GM12878 (cell line): ENCODE data around the gene GNAO1. TPM values are rescaled to one million over a fixed set of nuclear protein-coding genes. Genes with fewer than 3 reads are reported as not detected.

ENCODE experiments used
- ATAC-seq: fragments of 200-7000 bp; cut with Tn5 transposase; 3 replicates; pipeline ENCODE4 v1.9.1; 2020; ENCODE audit warnings: mild to moderate bottlenecking, moderate library complexity
- BruUV-seq: library from RNA; stranded (reverse); fragments of 400-500 nt; replicated peaks from 2 replicates; lab custom pipeline; 2021; lab: Mats Ljungman, UMichigan
- CTCF ChIA-PET: fragments of 300-600 bp; sonication (Branson Sonifier 250); formaldehyde crosslinking; extraction: SDS; loops from one replicate; lab custom pipeline; 2021; ENCODE audit warnings: inconsistent platforms; lab: Yijun Ruan, JAX
- POLR2A ChIA-PET: fragments of 350-600 bp; formaldehyde crosslinking; extraction: SDS; loops from one replicate; lab custom pipeline; 2021; ENCODE audit warnings: inconsistent platforms; lab: Charles Lee
- RAD21 ChIA-PET: fragments of 300-600 bp; sonication (Branson Sonifier 250); formaldehyde crosslinking; loops from one replicate; lab custom pipeline; 2023; ENCODE audit warnings: antibody characterized with exemption; ENCODE audit not compliant: unreplicated experiment; lab: Charles Lee
- SMC1A ChIA-PET: fragments of 300-600 bp; sonication (Branson Sonifier 250); formaldehyde crosslinking; loops from one replicate; lab custom pipeline; 2023; ENCODE audit not compliant: unreplicated experiment, uncharacterized antibody; lab: Charles Lee
- DNase-seq: peaks from one replicate; pipeline ENCODE4 v3.0.0-alpha.2; 2011; ENCODE audit warnings: low read depth, low spot score
- FAIRE-seq: peaks from 3 replicates; lab custom pipeline; 2011; peaks lifted over from hg19 to GRCh38; lab: Jason Lieb, UNC
- H2AFZ ChIP-seq: 2 replicates; pipeline ENCODE4 v1.6.0; 2011; ENCODE audit warnings: low read depth, low read length, control low read depth; ENCODE audit not compliant: control insufficient read depth
- H3K27ac ChIP-seq: 2 replicates; pipeline ENCODE4 v1.5.1; 2011; ENCODE audit warnings: control low read depth; ENCODE audit not compliant: control insufficient read depth, insufficient read depth
- H3K27me3 ChIP-seq, 2 experiments: replicated peaks in 1 of 2; 2 replicates each; pipeline versions ENCODE4 v1.6.0 to v1.6.1; 2011; ENCODE audit warnings: low read length in 1 of 2; ENCODE audit not compliant: control insufficient read depth in 2 of 2, insufficient read depth in 2 of 2
- H3K36me3 ChIP-seq, 2 experiments: 2 replicates each; pipeline ENCODE4 v1.5.1; 2011; ENCODE audit warnings: low read length in 1 of 2; ENCODE audit not compliant: control insufficient read depth in 2 of 2, insufficient read depth in 2 of 2
- H3K4me1 ChIP-seq: 2 replicates; pipeline ENCODE4 v1.6.1; 2011; ENCODE audit warnings: mild to moderate bottlenecking, low read length, moderate library complexity, mixed read lengths; ENCODE audit not compliant: control insufficient read depth, insufficient read depth
- H3K4me2 ChIP-seq: 2 replicates; pipeline ENCODE4 v1.6.0; 2011; ENCODE audit warnings: control low read depth; ENCODE audit not compliant: control insufficient read depth, insufficient read depth
- H3K4me3 ChIP-seq: fragments of 200-600 bp; sonication (generic); 2 replicates; pipeline ENCODE4 v1.5.1; 2016
- H3K79me2 ChIP-seq: 2 replicates; pipeline ENCODE4 v1.6.0; 2011; ENCODE audit warnings: low read length; ENCODE audit not compliant: control insufficient read depth, insufficient read depth
- H3K9ac ChIP-seq: 2 replicates; pipeline ENCODE4 v1.8.0; 2011; ENCODE audit warnings: low read length, control low read depth, mixed read lengths; ENCODE audit not compliant: control insufficient read depth, insufficient read depth
- H3K9me3 ChIP-seq: replicated peaks from 3 replicates; pipeline ENCODE4 v1.5.1; 2011; ENCODE audit warnings: mild to moderate bottlenecking, low read length; ENCODE audit not compliant: control insufficient read depth, insufficient read depth
- H4K20me1 ChIP-seq: 2 replicates; pipeline ENCODE4 v1.6.0; 2011; ENCODE audit not compliant: control insufficient read depth, insufficient read depth
- BCLAF1 ChIP-seq: fragments of 450-650 bp; IDR thresholded peaks from 2 replicates; pipeline ENCODE4 v1.6.1; 2017; ENCODE audit warnings: antibody characterized with exemption, mild to moderate bottlenecking, moderate library complexity
- BHLHE40 ChIP-seq, 2 experiments: fragments of 450-650 bp in 1 of 2; IDR thresholded peaks; 2 replicates each; pipeline ENCODE4 v1.6.1; 2011 to 2017; ENCODE audit warnings: low read depth in 2 of 2, borderline replicate concordance in 1 of 2, improper control_type of control experiment in 1 of 2, low read length in 1 of 2, mild to moderate bottlenecking in 1 of 2
- CBFB ChIP-seq: IDR thresholded peaks from 2 replicates; pipeline ENCODE4 v1.6.1; 2016; ENCODE audit warnings: antibody characterized with exemption, low read depth
- CEBPB ChIP-seq, 2 experiments: fragments of 150-350 bp in 1 of 2; IDR thresholded peaks; 2 replicates each; pipeline ENCODE4 v1.6.1; 2012 to 2014; ENCODE audit warnings: low read depth in 2 of 2, low read length in 2 of 2, borderline replicate concordance in 1 of 2, inconsistent platforms in 1 of 2
- ETV6 ChIP-seq, 2 experiments: fragments of 450-650 bp in 1 of 2; IDR thresholded peaks in 1 of 2; conservative IDR thresholded peaks in 1 of 2; 2 replicates each; pipeline ENCODE4 v1.6.1; 2014; ENCODE audit warnings: antibody characterized with exemption in 1 of 2, borderline replicate concordance in 1 of 2, low read depth in 1 of 2, mild to moderate bottlenecking in 1 of 2, moderate library complexity in 1 of 2
- IKZF1 ChIP-seq: fragments of 450-650 bp; conservative IDR thresholded peaks from 2 replicates; pipeline ENCODE4 v1.6.1; 2017; ENCODE audit warnings: antibody characterized with exemption, mild to moderate bottlenecking
- IKZF2 ChIP-seq, 2 experiments: fragments of 450-650 bp; IDR thresholded peaks; 2 replicates each; pipeline ENCODE4 v1.6.1; 2017; ENCODE audit warnings: mild to moderate bottlenecking in 2 of 2, moderate library complexity in 2 of 2
- JUNB ChIP-seq: IDR thresholded peaks from 2 replicates; pipeline ENCODE4 v1.6.1; 2016; ENCODE audit warnings: antibody characterized with exemption, mild to moderate bottlenecking
- MXI1 ChIP-seq: fragments of 150-350 bp; IDR thresholded peaks from 2 replicates; pipeline ENCODE4 v1.6.1; 2011; ENCODE audit warnings: low read depth, mild to moderate bottlenecking, inconsistent platforms, low read length, improper control_type of control experiment
- NR2C2 ChIP-seq: IDR thresholded peaks from 2 replicates; pipeline ENCODE4 v1.6.1; 2011; ENCODE audit warnings: borderline replicate concordance, low read depth; ENCODE audit not compliant: control insufficient read depth, insufficient read length
- NR2F1 ChIP-seq: fragments of 450-650 bp; conservative IDR thresholded peaks from 2 replicates; pipeline ENCODE4 v1.6.1; 2017; ENCODE audit warnings: mild to moderate bottlenecking
- RB1 ChIP-seq: fragments of 450-650 bp; formaldehyde crosslinking; IDR thresholded peaks from 2 replicates; pipeline ENCODE4 v1.6.1; 2017; ENCODE audit warnings: mild to moderate bottlenecking, borderline replicate concordance
- SKIL ChIP-seq: fragments of 450-650 bp; IDR thresholded peaks from 2 replicates; pipeline ENCODE4 v1.6.1; 2017; ENCODE audit warnings: mild to moderate bottlenecking, low read depth, inconsistent platforms; ENCODE audit not compliant: poor library complexity, severe bottlenecking
- SPI1 ChIP-seq: IDR thresholded peaks from 2 replicates; pipeline ENCODE4 v1.6.1; 2011; ENCODE audit warnings: low read depth, mild to moderate bottlenecking, low read length, moderate library complexity, borderline replicate concordance; ENCODE audit not compliant: insufficient read depth
- TAF1 ChIP-seq: IDR thresholded peaks from 2 replicates; pipeline ENCODE4 v1.6.1; 2011; ENCODE audit warnings: mild to moderate bottlenecking, low read depth, low read length, borderline replicate concordance
- YBX1 ChIP-seq: fragments of 450-650 bp; IDR thresholded peaks from 2 replicates; pipeline ENCODE4 v1.6.1; 2016; ENCODE audit warnings: antibody characterized with exemption
- ZNF24 ChIP-seq: fragments of 450-650 bp; IDR thresholded peaks from 2 replicates; pipeline ENCODE4 v1.6.1; 2017; ENCODE audit warnings: antibody characterized with exemption, mild to moderate bottlenecking
- in situ Hi-C: fragments of 300-500 bp; cut with MboI; formaldehyde crosslinking; loops from 9 replicates; pipeline ENCODE4 v1.14.3; 2018; ENCODE audit warnings: mixed read lengths
- intact Hi-C: fragments of 100-400 bp; cut with micrococcal nuclease; formaldehyde crosslinking; loops from one replicate; pipeline ENCODE4 v1.14.2; 2022; ENCODE audit not compliant: unreplicated experiment
- polyA plus RNA-seq, 11 experiments: library from polyadenylated mRNA; depleted of rRNA in 4 of 11; unstranded in 6 of 11; stranded (reverse) in 5 of 11; fragments of >200 nt; fragmentation: Nextera tagmentation in 4 of 11; fragmentation: Illumina TruSeq in 1 of 11; extraction: Ambion mirVana in 4 of 11; extraction: Trizol in 1 of 11; gene quantifications; 1 replicate in 1 of 11; 2 replicates in 10 of 11; pipeline versions ENCODE4 v1.2.1 to v1.2.3, GENCODE V29; 2011 to 2016; ENCODE audit warnings: inconsistent platforms in 2 of 11, missing spikeins in 2 of 11, low read depth in 1 of 11
- total RNA-seq, 4 experiments: library from RNA; depleted of rRNA in 3 of 4; stranded (reverse); fragments of >200 nt in 3 of 4; fragmentation: Illumina TruSeq in 1 of 4; extraction: Trizol in 1 of 4; gene quantifications; 2 replicates each; pipeline versions ENCODE4 v1.2.1 to v1.2.3, GENCODE V29; 2013 to 2021

The GNAO1 gene
- total and polyA plus RNA-seq, 10 of the 15 experiments (the other 5 are each of a cell fraction or from before 2014, with no cell fraction given) = 0.05 to 0.28 (median 0.14) TPM; not detected in 6

- in situ Hi-C loops (no loop called here), intact Hi-C loops (no loop called here)
- no peaks in the 10 kb centered on the region for H3K4me1 ChIP-seq
- no peaks in the 10 kb centered on the region; the same call in 2 of the 3 replicates for H3K9me3 ChIP-seq
- H2AFZ ChIP-seq = no peak overlapping the region
- TF ChIP-seq ETV6 (conservative IDR thresholded peaks at IDR 0.05 in 1 of 2, IDR thresholded peaks at IDR 0.05 in 1 of 2; ENCODE audit: borderline replicate concordance in 1 of 2, low read depth in 1 of 2) (no peak), NR2C2 (no peak), CBFB (no peak), BHLHE40 (IDR thresholded peaks at IDR 0.05; ENCODE audit: borderline replicate concordance in 1 of 2, low read depth in 2 of 2, low read length in 1 of 2) (no peak), CEBPB (IDR thresholded peaks at IDR 0.05; ENCODE audit: borderline replicate concordance in 1 of 2, low read depth in 2 of 2, low read length in 2 of 2) (no peak), RB1 (no peak), ZNF24 (no peak), YBX1 (no peak), BCLAF1 (no peak), IKZF2 (IDR thresholded peaks at IDR 0.05) (no peak), NR2F1 (no peak), TAF1 (no peak), JUNB (no peak), SKIL (no peak), SPI1 (no peak), IKZF1 (no peak), MXI1 (no peak)
- H3K79me2 ChIP-seq = no peaks in the 10 kb centered on the region
- H3K4me3 ChIP-seq = no peak overlapping the region
- CTCF ChIA-PET = no interaction called here
- RAD21 ChIA-PET = no interaction called here
- no peak overlapping the region for H3K4me2 ChIP-seq
- DNase-seq (no peak), FAIRE-seq (no peak), ATAC-seq (no peak)
- POLR2A ChIA-PET = no interaction called here
- no peak overlapping the region for H3K9ac ChIP-seq
- H4K20me1 ChIP-seq = no peaks in the 10 kb centered on the region
- no peak overlapping the region for H3K27ac ChIP-seq
- BruUV-seq = no TSS peak
- no peaks in the 10 kb centered on the region; a peak in 1 of 4 replicates for H3K27me3 ChIP-seq
- H3K36me3 ChIP-seq = no peaks in the 10 kb centered on the region
- SMC1A ChIA-PET = no interaction called here
Observed at GRCh38 chr16:56174411-56174810, 16.9 kb upstream of the GNAO1 start.
